ENCODE data around the gene SSR2.

The SSR2 gene

GRCh38 chr1:156026588-156026987, 5.8 kb upstream of the SSR2 start:
- H3K27ac ChIP-seq (ENCODE audit: extremely low read depth, low read depth, low read length): no peak overlapping the region
- ChIA-PET POLR2A (no interaction called here), CTCF (interaction anchor here (0.6 to 1.8 kb wide), 9 partner anchors 11 to 40 kb away, joined by 3 to 7 read pairs (median 5); partner anchors contain the start of gene LAMTOR2)
- no peaks in the 10 kb centered on the region for H3K9me3 ChIP-seq (ENCODE audit: control insufficient read depth, insufficient read depth, low read depth, low read length)
- H3K4me3 ChIP-seq (ENCODE audit: low read depth, low read length): no peak overlapping the region
- H3K36me3 ChIP-seq (ENCODE audit: control insufficient read depth in 2 of 2, insufficient read depth in 1 of 2, low read length in 2 of 2): no peaks in the 10 kb centered on the region
- TF ChIP-seq ZNF645 (tag by site-specific recombination; IDR thresholded peaks at IDR 0.05): no peak
- no peak for TF ChIP-seq ZNF302 (tag by site-specific recombination; IDR thresholded peaks at IDR 0.05; ENCODE audit: low read depth)
- no peak for TF ChIP-seq ZBTB8A (tag by site-specific recombination; IDR thresholded peaks at IDR 0.05)
- TF ChIP-seq TSHZ1 (tag by site-specific recombination; IDR thresholded peaks at IDR 0.05; ENCODE audit: borderline replicate concordance): no peak
- TF ChIP-seq ZNF792 (tag by site-specific recombination; IDR thresholded peaks at IDR 0.05): no peak
- TF ChIP-seq ZNF394 (tag by site-specific recombination; IDR thresholded peaks at IDR 0.05; ENCODE audit: borderline replicate concordance): no peak
- TF ChIP-seq ZNF555 (tag by site-specific recombination; conservative IDR thresholded peaks at IDR 0.05): no peak
- TF ChIP-seq OVOL3 (tag by site-specific recombination; IDR thresholded peaks at IDR 0.05): no peak
- no peak for TF ChIP-seq BCL6B (tag by site-specific recombination; IDR thresholded peaks at IDR 0.05)
- TF ChIP-seq ZNF23 (tag by site-specific recombination; IDR thresholded peaks at IDR 0.05; ENCODE audit: borderline replicate concordance): no peak
- no peak for TF ChIP-seq ZNF366 (tag by site-specific recombination; conservative IDR thresholded peaks at IDR 0.05)
- TF ChIP-seq ZBTB6 (tag by site-specific recombination; IDR thresholded peaks at IDR 0.05): no peak
- TF ChIP-seq ZNF510 (tag by site-specific recombination; IDR thresholded peaks at IDR 0.05; ENCODE audit: insufficient replicate concordance): no peak
- no peaks in the 10 kb centered on the region for H3K4me1 ChIP-seq (ENCODE audit: control insufficient read depth, insufficient read depth, low read length)

- ChIA-PET POLR2A (interaction anchor here (0.7 to 1.5 kb wide), 3 partner anchors 27 to 90 kb away, joined by 3 to 5 read pairs (median 3); partner anchors contain the start of gene ARHGEF2), CTCF (interaction anchor here (0.5 to 1.8 kb wide), 20 partner anchors 8 to 270 kb away, joined by 3 to 10 read pairs (median 3); partner anchors contain the start of gene LAMTOR2)
- H3K36me3 ChIP-seq (ENCODE audit: control insufficient read depth in 2 of 2, insufficient read depth in 1 of 2, low read length in 2 of 2): no peaks in the 10 kb centered on the region
- TF ChIP-seq ZNF654 (tag by site-specific recombination; IDR thresholded peaks at IDR 0.05; ENCODE audit: low read depth) (peak; percentile 41), ZBTB11 (tag by site-specific recombination; conservative IDR thresholded peaks at IDR 0.05; ENCODE audit: low read depth) (0 out of 2 replicates have a peak, but pooled peaks have one; percentile 21), ZNF2 (tag by site-specific recombination; IDR thresholded peaks at IDR 0.05) (0 out of 2 replicates have a peak, but pooled peaks have one; percentile 58), GLIS2 (tag by site-specific recombination; IDR thresholded peaks at IDR 0.05) (0 out of 2 replicates have a peak, but pooled peaks have one; percentile 14), ZNF394 (tag by site-specific recombination; IDR thresholded peaks at IDR 0.05; ENCODE audit: borderline replicate concordance) (no peak), HOXA7 (CRISPR knock-in tag; IDR thresholded peaks at IDR 0.05; ENCODE audit: borderline replicate concordance) (no peak), ZBTB10 (tag by site-specific recombination; IDR thresholded peaks at IDR 0.05) (no peak), ZBTB48 (tag by site-specific recombination; IDR thresholded peaks at IDR 0.05) (0 out of 2 replicates have a peak, but pooled peaks have one; percentile 14), GLIS1 (tag by site-specific recombination; IDR thresholded peaks at IDR 0.05) (0 out of 2 replicates have a peak, but pooled peaks have one; percentile 13)
These were observed 5.1 kb upstream of the SSR2 start for GRCh38 chr1:156025876-156026275.

More at GRCh38 chr1:156025876-156026275, 5.1 kb upstream of the SSR2 start:
- H3K27ac ChIP-seq (ENCODE audit: extremely low read depth, low read depth, low read length): no peak overlapping the region
- H3K9me3 ChIP-seq (ENCODE audit: control insufficient read depth, insufficient read depth, low read depth, low read length): no peaks in the 10 kb centered on the region
- no peak overlapping the region for H3K4me3 ChIP-seq (ENCODE audit: low read depth, low read length)
- no peaks in the 10 kb centered on the region for H3K4me1 ChIP-seq (ENCODE audit: control insufficient read depth, insufficient read depth, low read length)

Measured in HEK293 (cell line).